ENCODE measurements around the gene COL13A1. TPM values are rescaled to one million over a fixed set of nuclear protein-coding genes. Genes with fewer than 3 reads are reported as not detected.

Gene COL13A1
- total RNA-seq, 1 experiment from 2014 or later, result 5.9 TPM

DNA sequence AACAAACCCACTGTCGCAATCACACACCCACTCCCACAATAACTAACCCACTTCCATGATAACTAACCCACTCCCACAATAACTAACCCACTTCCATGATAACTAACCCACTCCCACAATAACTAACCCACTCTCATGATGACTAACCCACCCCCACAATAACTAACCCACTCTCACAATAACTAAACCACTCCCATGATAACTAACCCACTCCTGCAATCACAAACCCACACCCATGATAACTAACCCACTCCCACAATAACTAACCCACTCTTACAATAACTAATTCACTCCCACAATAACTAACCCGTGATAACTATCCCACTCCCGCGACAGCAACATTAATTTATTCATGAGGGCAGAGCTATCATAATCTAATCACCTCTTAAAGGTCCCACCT, 105.8 kb downstream of the COL13A1 start:
- no peaks in the 10 kb centered on the region for H3K4me1 ChIP-seq (ENCODE audit: control insufficient read depth in 1 of 2, insufficient read depth in 2 of 2, low read length in 2 of 2)
- no peaks in the 10 kb centered on the region for H3K9me2 ChIP-seq (ENCODE audit: insufficient read depth)
- H4K20me1 ChIP-seq (ENCODE audit: insufficient read depth), result no peaks in the 10 kb centered on the region
- no peaks in the 10 kb centered on the region for H3K79me2 ChIP-seq (ENCODE audit: insufficient read depth, low read length)
- TF ChIP-seq ZFX (IDR thresholded peaks at IDR 0.05) (no peak), FOSL1 (IDR thresholded peaks at IDR 0.05; ENCODE audit: low read depth) (no peak), POLR2A (IDR thresholded peaks at IDR 0.05; ENCODE audit: borderline replicate concordance, extremely low read depth, insufficient read depth, insufficient read length) (no peak), YY1 (IDR thresholded peaks at IDR 0.05; ENCODE audit: extremely low read depth, insufficient replicate concordance, low read depth, low read length) (no peak), CEBPB (IDR thresholded peaks at IDR 0.05; ENCODE audit: low read depth) (no peak), TCF7L2 (IDR thresholded peaks at IDR 0.05; ENCODE audit: borderline replicate concordance, extremely low read depth, insufficient read depth, insufficient read length) (no peak), EZH2 (IDR thresholded peaks at IDR 0.05) (no peak), CBX3 (IDR thresholded peaks at IDR 0.05; ENCODE audit: low read depth) (no peak), ELF1 (IDR thresholded peaks at IDR 0.05; ENCODE audit: borderline replicate concordance, low read depth) (no peak), POLR2AphosphoS5 (IDR thresholded peaks at IDR 0.05; ENCODE audit: low read depth, low read length) (no peak), EGR1 (IDR thresholded peaks at IDR 0.05; ENCODE audit: low read depth) (no peak), SIN3A (IDR thresholded peaks at IDR 0.05; ENCODE audit: low read depth) (no peak), ZNF274 (IDR thresholded peaks at IDR 0.05; ENCODE audit: low read depth, low read length) (no peak), SP1 (IDR thresholded peaks at IDR 0.05; ENCODE audit: low read depth) (no peak)
- TF ChIP-seq, protein P1, sequence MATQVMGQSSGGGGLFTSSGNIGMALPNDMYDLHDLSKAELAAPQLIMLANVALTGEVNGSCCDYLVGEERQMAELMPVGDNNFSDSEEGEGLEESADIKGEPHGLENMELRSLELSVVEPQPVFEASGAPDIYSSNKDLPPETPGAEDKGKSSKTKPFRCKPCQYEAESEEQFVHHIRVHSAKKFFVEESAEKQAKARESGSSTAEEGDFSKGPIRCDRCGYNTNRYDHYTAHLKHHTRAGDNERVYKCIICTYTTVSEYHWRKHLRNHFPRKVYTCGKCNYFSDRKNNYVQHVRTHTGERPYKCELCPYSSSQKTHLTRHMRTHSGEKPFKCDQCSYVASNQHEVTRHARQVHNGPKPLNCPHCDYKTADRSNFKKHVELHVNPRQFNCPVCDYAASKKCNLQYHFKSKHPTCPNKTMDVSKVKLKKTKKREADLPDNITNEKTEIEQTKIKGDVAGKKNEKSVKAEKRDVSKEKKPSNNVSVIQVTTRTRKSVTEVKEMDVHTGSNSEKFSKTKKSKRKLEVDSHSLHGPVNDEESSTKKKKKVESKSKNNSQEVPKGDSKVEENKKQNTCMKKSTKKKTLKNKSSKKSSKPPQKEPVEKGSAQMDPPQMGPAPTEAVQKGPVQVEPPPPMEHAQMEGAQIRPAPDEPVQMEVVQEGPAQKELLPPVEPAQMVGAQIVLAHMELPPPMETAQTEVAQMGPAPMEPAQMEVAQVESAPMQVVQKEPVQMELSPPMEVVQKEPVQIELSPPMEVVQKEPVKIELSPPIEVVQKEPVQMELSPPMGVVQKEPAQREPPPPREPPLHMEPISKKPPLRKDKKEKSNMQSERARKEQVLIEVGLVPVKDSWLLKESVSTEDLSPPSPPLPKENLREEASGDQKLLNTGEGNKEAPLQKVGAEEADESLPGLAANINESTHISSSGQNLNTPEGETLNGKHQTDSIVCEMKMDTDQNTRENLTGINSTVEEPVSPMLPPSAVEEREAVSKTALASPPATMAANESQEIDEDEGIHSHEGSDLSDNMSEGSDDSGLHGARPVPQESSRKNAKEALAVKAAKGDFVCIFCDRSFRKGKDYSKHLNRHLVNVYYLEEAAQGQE (IDR thresholded peaks at IDR 0.05; ENCODE audit: low read depth), result no peak
- TF ChIP-seq, protein P2, sequence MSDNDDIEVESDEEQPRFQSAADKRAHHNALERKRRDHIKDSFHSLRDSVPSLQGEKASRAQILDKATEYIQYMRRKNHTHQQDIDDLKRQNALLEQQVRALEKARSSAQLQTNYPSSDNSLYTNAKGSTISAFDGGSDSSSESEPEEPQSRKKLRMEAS (IDR thresholded peaks at IDR 0.05), result no peak
- DNase-seq (ENCODE audit: low read depth, low spot score) (no peak), ATAC-seq (no peak)
- ChIA-PET RAD21 (ENCODE audit: low non-redundant PET in 1 of 2, low total read pairs in 2 of 2, uncharacterized antibody in 2 of 2, unreplicated experiment in 2 of 2) (no interaction called here), CTCF (no interaction called here), POLR2A (no interaction called here)
- no peak overlapping the region for H2AFZ ChIP-seq (ENCODE audit: low read depth, low read length, poor library complexity, severe bottlenecking)
- intact Hi-C loops (cut with micrococcal nuclease), result no loop called here
- H3K9ac ChIP-seq (ENCODE audit: low read length), result no peak overlapping the region
- no peak overlapping the region for H3K4me3 ChIP-seq (replicated peaks in 1 of 2; ENCODE audit: low read depth in 1 of 2, low read length in 2 of 2)
- H3K27ac ChIP-seq (ENCODE audit: low read depth, low read length), result no peak overlapping the region
- no peaks in the 10 kb centered on the region for H3K36me3 ChIP-seq (ENCODE audit: control insufficient read depth in 1 of 2, insufficient read depth in 2 of 2, low read length in 2 of 2)
- no peaks in the 10 kb centered on the region for H3K9me3 ChIP-seq (ENCODE audit: control insufficient read depth in 1 of 2, insufficient read depth in 1 of 2, low read depth in 1 of 2, low read length in 2 of 2)
- no peaks in the 10 kb centered on the region for H3K27me3 ChIP-seq (ENCODE audit: insufficient read depth, low read length)
- no TSS peak for BruUV-seq (replicated peaks)
- no peak overlapping the region for H3K4me2 ChIP-seq (ENCODE audit: low read length)
